ENCODE measurements around the gene POPDC2.

Gene POPDC2

GRCh38 chr3:119630128-119630879 lies 30.1 kb downstream of the POPDC2 start:
- Histone ChIP-seq H3K27me3 (ENCODE audit: control insufficient read depth, insufficient read depth, low read length, poor library complexity, severe bottlenecking) (no peaks in the 10 kb centered on the region), H3K9me3 (ENCODE audit: control insufficient read depth, low read length) (no peaks in the 10 kb centered on the region), H3K36me3 (ENCODE audit: control insufficient read depth, insufficient read depth, low read length) (no peaks in the 10 kb centered on the region), H3K4me3 (ENCODE audit: insufficient read depth, low read depth, low read length) (no peak overlapping the region), H3K4me1 (ENCODE audit: control insufficient read depth, insufficient read depth, low read length) (peaks cover 6% of the 10 kb centered on the region), H3K27ac (ENCODE audit: insufficient read depth, low read depth, low read length, poor library complexity, severe bottlenecking) (no peak overlapping the region)
- 89 to 93% methylated on average over 6 to 8 of the region's 8 CpGs for WGBS, 2 experiments

- no peak overlapping the region for H3K4me3 ChIP-seq (ENCODE audit: insufficient read depth, low read depth, low read length)
- 86 to 100% methylated on average over 1 of the region's 1 CpG for WGBS, 2 experiments
- H3K27ac ChIP-seq (ENCODE audit: insufficient read depth, low read depth, low read length, poor library complexity, severe bottlenecking) = no peak overlapping the region
- no peaks in the 10 kb centered on the region for H3K27me3 ChIP-seq (ENCODE audit: control insufficient read depth, insufficient read depth, low read length, poor library complexity, severe bottlenecking)
- no peaks in the 10 kb centered on the region for H3K9me3 ChIP-seq (ENCODE audit: control insufficient read depth, low read length)
- no peaks in the 10 kb centered on the region for H3K36me3 ChIP-seq (ENCODE audit: control insufficient read depth, insufficient read depth, low read length)
- H3K4me1 ChIP-seq (ENCODE audit: control insufficient read depth, insufficient read depth, low read length) = peaks cover 6% of the 10 kb centered on the region
Observed at GRCh38 chr3:119628816-119629445, 31.5 kb downstream of the POPDC2 start.

GRCh38 chr3:119628390-119628789 lies 32.0 kb downstream of the POPDC2 start:
- no peak overlapping the region for H3K4me3 ChIP-seq (ENCODE audit: insufficient read depth, low read depth, low read length)
- 91 to 94% methylated on average over 4 of the region's 4 CpGs for WGBS, 2 experiments
- no peaks in the 10 kb centered on the region for H3K36me3 ChIP-seq (ENCODE audit: control insufficient read depth, insufficient read depth, low read length)
- no peak overlapping the region for H3K27ac ChIP-seq (ENCODE audit: insufficient read depth, low read depth, low read length, poor library complexity, severe bottlenecking)
- H3K9me3 ChIP-seq (ENCODE audit: control insufficient read depth, low read length) = no peaks in the 10 kb centered on the region
- no peaks in the 10 kb centered on the region for H3K27me3 ChIP-seq (ENCODE audit: control insufficient read depth, insufficient read depth, low read length, poor library complexity, severe bottlenecking)
- H3K4me1 ChIP-seq (ENCODE audit: control insufficient read depth, insufficient read depth, low read length) = peaks cover 6% of the 10 kb centered on the region

- Histone ChIP-seq H3K36me3 (ENCODE audit: control insufficient read depth, insufficient read depth, low read length) (no peaks in the 10 kb centered on the region), H3K9me3 (ENCODE audit: control insufficient read depth, low read length) (no peaks in the 10 kb centered on the region), H3K27me3 (ENCODE audit: control insufficient read depth, insufficient read depth, low read length, poor library complexity, severe bottlenecking) (no peaks in the 10 kb centered on the region), H3K27ac (ENCODE audit: insufficient read depth, low read depth, low read length, poor library complexity, severe bottlenecking) (no peak overlapping the region), H3K4me3 (ENCODE audit: insufficient read depth, low read depth, low read length) (no peak overlapping the region), H3K4me1 (ENCODE audit: control insufficient read depth, insufficient read depth, low read length) (peaks cover 6% of the 10 kb centered on the region)
- 75% methylated on average over 8 of the region's 8 CpGs for WGBS, 2 experiments
Observed at GRCh38 chr3:119627461-119627860, 32.9 kb downstream of the POPDC2 start.

GRCh38 chr3:119626196-119626595 lies 34.2 kb downstream of the POPDC2 start:
- Histone ChIP-seq H3K9me3 (ENCODE audit: control insufficient read depth, low read length) (no peaks in the 10 kb centered on the region), H3K27ac (ENCODE audit: insufficient read depth, low read depth, low read length, poor library complexity, severe bottlenecking) (no peak overlapping the region), H3K4me1 (ENCODE audit: control insufficient read depth, insufficient read depth, low read length) (peaks cover 6% of the 10 kb centered on the region), H3K36me3 (ENCODE audit: control insufficient read depth, insufficient read depth, low read length) (no peaks in the 10 kb centered on the region), H3K4me3 (ENCODE audit: insufficient read depth, low read depth, low read length) (no peak overlapping the region), H3K27me3 (ENCODE audit: control insufficient read depth, insufficient read depth, low read length, poor library complexity, severe bottlenecking) (no peaks in the 10 kb centered on the region)
- 89 to 94% methylated on average over 1 of the region's 1 CpG for WGBS, 2 experiments

GRCh38 chr3:119625451-119626153 lies 34.8 kb downstream of the POPDC2 start:
- no peaks in the 10 kb centered on the region for H3K9me3 ChIP-seq (ENCODE audit: control insufficient read depth, low read length)
- 65 to 66% methylated on average over 8 of the region's 8 CpGs for WGBS, 2 experiments
- peaks cover 6% of the 10 kb centered on the region for H3K4me1 ChIP-seq (ENCODE audit: control insufficient read depth, insufficient read depth, low read length)
- no peak overlapping the region for H3K27ac ChIP-seq (ENCODE audit: insufficient read depth, low read depth, low read length, poor library complexity, severe bottlenecking)
- H3K4me3 ChIP-seq (ENCODE audit: insufficient read depth, low read depth, low read length) = no peak overlapping the region
- no peaks in the 10 kb centered on the region for H3K27me3 ChIP-seq (ENCODE audit: control insufficient read depth, insufficient read depth, low read length, poor library complexity, severe bottlenecking)
- no peaks in the 10 kb centered on the region for H3K36me3 ChIP-seq (ENCODE audit: control insufficient read depth, insufficient read depth, low read length)

- no peaks in the 10 kb centered on the region for H3K27me3 ChIP-seq (ENCODE audit: control insufficient read depth, insufficient read depth, low read length, poor library complexity, severe bottlenecking)
- no peaks in the 10 kb centered on the region for H3K36me3 ChIP-seq (ENCODE audit: control insufficient read depth, insufficient read depth, low read length)
- peaks cover 6% of the 10 kb centered on the region for H3K4me1 ChIP-seq (ENCODE audit: control insufficient read depth, insufficient read depth, low read length)
- no peak overlapping the region for H3K4me3 ChIP-seq (ENCODE audit: insufficient read depth, low read depth, low read length)
- WGBS, 2 experiments = 95 to 96% methylated on average over 9 of the region's 9 CpGs
- H3K27ac ChIP-seq (ENCODE audit: insufficient read depth, low read depth, low read length, poor library complexity, severe bottlenecking) = no peak overlapping the region
- H3K9me3 ChIP-seq (ENCODE audit: control insufficient read depth, low read length) = no peaks in the 10 kb centered on the region
Observed at GRCh38 chr3:119624002-119624720, 36.2 kb downstream of the POPDC2 start.

- 95 to 96% methylated on average over 5 of the region's 5 CpGs for WGBS, 2 experiments
- Histone ChIP-seq H3K36me3 (ENCODE audit: control insufficient read depth, insufficient read depth, low read length) (no peaks in the 10 kb centered on the region), H3K4me1 (ENCODE audit: control insufficient read depth, insufficient read depth, low read length) (peaks cover 2% of the 10 kb centered on the region), H3K27ac (ENCODE audit: insufficient read depth, low read depth, low read length, poor library complexity, severe bottlenecking) (no peak overlapping the region), H3K9me3 (ENCODE audit: control insufficient read depth, low read length) (no peaks in the 10 kb centered on the region), H3K27me3 (ENCODE audit: control insufficient read depth, insufficient read depth, low read length, poor library complexity, severe bottlenecking) (no peaks in the 10 kb centered on the region), H3K4me3 (ENCODE audit: insufficient read depth, low read depth, low read length) (no peak overlapping the region)
Observed at GRCh38 chr3:119620899-119621298, 39.5 kb downstream of the POPDC2 start.

- H3K4me1 ChIP-seq (ENCODE audit: control insufficient read depth, insufficient read depth, low read length) = no peaks in the 10 kb centered on the region
- H3K9me3 ChIP-seq (ENCODE audit: control insufficient read depth, low read length) = no peaks in the 10 kb centered on the region
- H3K27ac ChIP-seq (ENCODE audit: insufficient read depth, low read depth, low read length, poor library complexity, severe bottlenecking) = no peak overlapping the region
- H3K4me3 ChIP-seq (ENCODE audit: insufficient read depth, low read depth, low read length) = no peak overlapping the region
- no peaks in the 10 kb centered on the region for H3K27me3 ChIP-seq (ENCODE audit: control insufficient read depth, insufficient read depth, low read length, poor library complexity, severe bottlenecking)
- WGBS, 2 experiments = 87 to 93% methylated on average over 6 to 7 of the region's 7 CpGs
- H3K36me3 ChIP-seq (ENCODE audit: control insufficient read depth, insufficient read depth, low read length) = no peaks in the 10 kb centered on the region
Observed at GRCh38 chr3:119619094-119619493, 41.3 kb downstream of the POPDC2 start.

- Histone ChIP-seq H3K4me1 (ENCODE audit: control insufficient read depth, insufficient read depth, low read length) (no peaks in the 10 kb centered on the region), H3K27ac (ENCODE audit: insufficient read depth, low read depth, low read length, poor library complexity, severe bottlenecking) (no peak overlapping the region), H3K4me3 (ENCODE audit: insufficient read depth, low read depth, low read length) (no peak overlapping the region), H3K27me3 (ENCODE audit: control insufficient read depth, insufficient read depth, low read length, poor library complexity, severe bottlenecking) (no peaks in the 10 kb centered on the region), H3K9me3 (ENCODE audit: control insufficient read depth, low read length) (no peaks in the 10 kb centered on the region), H3K36me3 (ENCODE audit: control insufficient read depth, insufficient read depth, low read length) (no peaks in the 10 kb centered on the region)
- 69 to 73% methylated on average over 4 of the region's 4 CpGs for WGBS, 2 experiments
Observed at GRCh38 chr3:119616056-119616455, 44.3 kb downstream of the POPDC2 start.

Measured in ectodermal cell (in vitro differentiated cells).